ENCODE measurements around the gene PTPN23. TPM values are rescaled to one million over a fixed set of nuclear protein-coding genes. Genes with fewer than 3 reads are reported as not detected.

PTPN23 gene
- total and polyA plus RNA-seq, 10 of the 15 experiments (the other 5 are each of a cell fraction or from before 2014, with no cell fraction given): 0.44 to 28.6 (median 4.4) TPM

- DNase-seq (ENCODE audit: low read depth, low spot score): no peak
- H3K27ac ChIP-seq (ENCODE audit: control insufficient read depth, insufficient read depth): no peak overlapping the region
- H3K9me3 ChIP-seq (replicated peaks; ENCODE audit: control insufficient read depth, insufficient read depth, low read length): no peaks in the 10 kb centered on the region
- H3K9ac ChIP-seq (ENCODE audit: control insufficient read depth, insufficient read depth, low read length): no peak overlapping the region
- intact Hi-C loops (cut with micrococcal nuclease; ENCODE audit: unreplicated experiment): loop anchor here (5.0 kb wide), 1 partner anchor 367 kb away; no protein-coding TSS in a partner anchor
- H3K4me2 ChIP-seq (ENCODE audit: control insufficient read depth, insufficient read depth): no peak overlapping the region
- peaks cover 3% of the 10 kb centered on the region; the same call in 1 of the 2 replicates for H3K4me1 ChIP-seq (ENCODE audit: control insufficient read depth, insufficient read depth, low read length)
- no peaks in the 10 kb centered on the region; the same call in 1 of the 2 replicates for H3K79me2 ChIP-seq (ENCODE audit: control insufficient read depth, insufficient read depth, low read length)
- in situ Hi-C loops (cut with MboI): loop anchor here (5.0 kb wide), 3 partner anchors 57 to 367 kb away; partner anchors contain the start of genes ELP6 and SCAP
- ChIA-PET CTCF (interaction anchor here (5.6 kb wide), 1 partner anchor 58 kb away, joined by 118 read pairs; the partner anchor contains the start of gene SCAP), SMC1A (ENCODE audit: uncharacterized antibody, unreplicated experiment) (interaction anchor here (1.1 to 3.4 kb wide), 3 partner anchors 43 to 97 kb away, joined by 3 to 46 read pairs (median 21); partner anchors contain the start of gene SCAP), RAD21 (ENCODE audit: unreplicated experiment) (interaction anchor here (1.1 to 4.1 kb wide), 3 partner anchors 55 to 102 kb away, joined by 3 to 47 read pairs (median 4); partner anchors contain the start of gene SCAP), POLR2A (interaction anchor here (0.6 kb wide), 1 partner anchor 349 kb away, joined by 3 read pairs; no protein-coding TSS in a partner anchor)
- WGBS (ENCODE audit: insufficient coverage, insufficient replicate concordance, low lambda C conversion rate, missing lambda C conversion rate): 80% methylated on average over 5 of the region's 5 CpGs
- no peaks in the 10 kb centered on the region for H3K27me3 ChIP-seq (replicated peaks in 1 of 2; ENCODE audit: control insufficient read depth in 2 of 2, insufficient read depth in 2 of 2, low read length in 1 of 2)
- no peak for FAIRE-seq
- no TSS peak for BruUV-seq (replicated peaks)
- H3K4me3 ChIP-seq: no peak overlapping the region
- TF ChIP-seq NFXL1 (IDR thresholded peaks at IDR 0.05; ENCODE audit: borderline replicate concordance) (no peak), CBX3 (IDR thresholded peaks at IDR 0.05; ENCODE audit: borderline replicate concordance, low read depth) (no peak), BRCA1 (IDR thresholded peaks at IDR 0.05; ENCODE audit: low read depth, low read length) (no peak), MEF2A (IDR thresholded peaks at IDR 0.05; ENCODE audit: insufficient read depth, low read depth, low read length) (no peak), NR2C2 (IDR thresholded peaks at IDR 0.05; ENCODE audit: borderline replicate concordance, control insufficient read depth, insufficient read length, low read depth) (no peak), BACH1 (IDR thresholded peaks at IDR 0.05; ENCODE audit: borderline replicate concordance) (no peak), SKIL (IDR thresholded peaks at IDR 0.05; ENCODE audit: low read depth, poor library complexity, severe bottlenecking) (no peak), HDAC6 (IDR thresholded peaks at IDR 0.05; ENCODE audit: unreplicated experiment) (no peak), MYC (IDR thresholded peaks at IDR 0.05; ENCODE audit: insufficient read depth, insufficient read length, insufficient replicate concordance, low read length, severe bottlenecking) (no peak)
- no peaks in the 10 kb centered on the region for H4K20me1 ChIP-seq (ENCODE audit: control insufficient read depth, insufficient read depth)
- H3K36me3 ChIP-seq (ENCODE audit: control insufficient read depth in 2 of 2, insufficient read depth in 2 of 2, low read length in 1 of 2): peaks cover 8 to 32% of the 10 kb centered on the region in 2 experiments
- H2AFZ ChIP-seq (ENCODE audit: control insufficient read depth, low read depth, low read length): no peak overlapping the region
- ATAC-seq: no peak
Observed at GRCh38 chr3:47420044-47420430, 39.2 kb downstream of the PTPN23 start.
